Keratinocyte (primary cell): ENCODE results near the gene AGL.

Experiments
- CTCF ChIP-seq, 3 experiments: IDR thresholded peaks in 1 of 3; conservative IDR thresholded peaks in 1 of 3; optimal IDR thresholded peaks in 1 of 3; 2 replicates in 2 of 3; 3 replicates in 1 of 3; pipeline versions ENCODE3 to v1.5.1; 2011; ENCODE audit warnings: low read length in 3 of 3, mild to moderate bottlenecking in 3 of 3, moderate library complexity in 2 of 3, control low read depth in 1 of 3, inconsistent platforms in 1 of 3; ENCODE audit not compliant: insufficient read depth in 2 of 3; ENCODE audit errors: extremely low read depth in 1 of 3
- EZH2 ChIP-seq: IDR thresholded peaks from one replicate; pipeline ENCODE4 v1.6.1; 2012; ENCODE audit warnings: inconsistent platforms, mild to moderate bottlenecking, low read length, moderate library complexity

- TF ChIP-seq CTCF (optimal IDR thresholded peaks at IDR 0.05 in 1 of 3, IDR thresholded peaks at IDR 0.05 in 1 of 3, conservative IDR thresholded peaks at IDR 0.05 in 1 of 3; ENCODE audit: extremely low read depth in 1 of 3, insufficient read depth in 2 of 3, low read length in 3 of 3) (no peak), EZH2 (no peak)
Measured at GRCh38 chr1:99849744-99850458, at the start of gene AGL.
